ENCODE data around the gene GOLPH3.

The GOLPH3 gene

GRCh38 chr5:32217886-32218396, 43.8 kb upstream of the GOLPH3 start (continued):
- no peak for TF ChIP-seq ZNF704 (tag by site-specific recombination; IDR thresholded peaks at IDR 0.05)
- TF ChIP-seq PBX3 (CRISPR knock-in tag; IDR thresholded peaks at IDR 0.05) = no peak
- TF ChIP-seq MYNN (tag by site-specific recombination; IDR thresholded peaks at IDR 0.05; ENCODE audit: borderline replicate concordance) = no peak
- no peak for TF ChIP-seq ZNF133 (tag by site-specific recombination; IDR thresholded peaks at IDR 0.05)
- TF ChIP-seq ZNF37A (tag by site-specific recombination; IDR thresholded peaks at IDR 0.05) = peak; percentile 73
- peak; percentile 55; the same call in 1 of the 2 replicates for TF ChIP-seq KLF10 (tag by site-specific recombination; IDR thresholded peaks at IDR 0.05)
- no peak for TF ChIP-seq ZBTB1 (tag by site-specific recombination; IDR thresholded peaks at IDR 0.05)
- TF ChIP-seq ZNF830 (tag by site-specific recombination; IDR thresholded peaks at IDR 0.05; ENCODE audit: low read depth) = peak; percentile 36; the same call in 1 of the 2 replicates
- no peak for TF ChIP-seq ZNF585B (tag by site-specific recombination; IDR thresholded peaks at IDR 0.05)
- TF ChIP-seq ZNF544 (tag by site-specific recombination; IDR thresholded peaks at IDR 0.05) = peak; percentile 74; the same call in 1 of the 2 replicates
- TF ChIP-seq ZNF449 (tag by site-specific recombination; IDR thresholded peaks at IDR 0.05) = no peak
- TF ChIP-seq ZFP37 (tag by site-specific recombination; IDR thresholded peaks at IDR 0.05) = no peak
- no peak for TF ChIP-seq ZBTB11 (tag by site-specific recombination; conservative IDR thresholded peaks at IDR 0.05; ENCODE audit: low read depth)
- TF ChIP-seq ZNF776 (tag by site-specific recombination; IDR thresholded peaks at IDR 0.05; ENCODE audit: borderline replicate concordance) = no peak
- no peak for TF ChIP-seq ZNF354C (tag by site-specific recombination; IDR thresholded peaks at IDR 0.05; ENCODE audit: borderline replicate concordance, low read depth)
- TF ChIP-seq ZNF473 (tag by site-specific recombination; IDR thresholded peaks at IDR 0.05) = no peak
- TF ChIP-seq ZNF121 (tag by site-specific recombination; IDR thresholded peaks at IDR 0.05) = 0 out of 2 replicates have a peak, but pooled peaks have one; percentile 41
- no peak for TF ChIP-seq ZNF324 (tag by site-specific recombination; IDR thresholded peaks at IDR 0.05)
- TF ChIP-seq ZBTB17 (tag by site-specific recombination; IDR thresholded peaks at IDR 0.05) = no peak
- TF ChIP-seq ZNF221 (tag by site-specific recombination; IDR thresholded peaks at IDR 0.05; ENCODE audit: borderline replicate concordance) = no peak
- no peak for TF ChIP-seq ZNF768 (tag by site-specific recombination; IDR thresholded peaks at IDR 0.05)
- TF ChIP-seq REST (tag by site-specific recombination; IDR thresholded peaks at IDR 0.05) = no peak
- no peak for TF ChIP-seq ZNF366 (tag by site-specific recombination; conservative IDR thresholded peaks at IDR 0.05)
- no peak for TF ChIP-seq ZNF404 (tag by site-specific recombination; IDR thresholded peaks at IDR 0.05)
- TF ChIP-seq HIC1 (tag by site-specific recombination; IDR thresholded peaks at IDR 0.05) = no peak
